Gastroesophageal sphincter (tissue), 4 donors: Measurements from ENCODE around the gene OR6X1. TPM values are rescaled to one million over a fixed set of nuclear protein-coding genes. Genes with fewer than 3 reads are reported as not detected.

Experiments
- ATAC-seq: fragments of 150-250 bp; one replicate; pipeline ENCODE4 v1.9.1; 2016; ENCODE audit warnings: mild to moderate bottlenecking, moderate library complexity
- H3K27ac ChIP-seq, 4 donors: fragments of 200-600 bp; sonication (generic) in 3 of 4; 1 replicate in 3 of 4; 2 replicates in 1 of 4; pipeline ENCODE4 v1.5.1; 2016 to 2019
- H3K27me3 ChIP-seq: fragments of 200-600 bp; sonication (generic); one replicate; pipeline ENCODE4 v1.5.1; 2019
- H3K36me3 ChIP-seq, 2 donors: fragments of 200-600 bp; sonication (generic); one replicate each; pipeline ENCODE4 v1.5.1; 2019; ENCODE audit warnings: control low read depth in 1 of 2
- H3K4me1 ChIP-seq, 3 donors: fragments of 200-600 bp; sonication (generic); 1 replicate in 2 of 3; 2 replicates in 1 of 3; pipeline ENCODE4 v1.5.1; 2016 to 2019; ENCODE audit warnings: control low read depth in 2 of 3
- H3K4me3 ChIP-seq, 2 donors: fragments of 200-600 bp; sonication (generic); one replicate each; pipeline ENCODE4 v1.5.1; 2019; ENCODE audit warnings: mild to moderate bottlenecking in 1 of 2, moderate library complexity in 1 of 2
- H3K9me3 ChIP-seq, 3 donors: fragments of 200-600 bp; sonication (generic); one replicate each; pipeline ENCODE4 v1.5.1; 2017 to 2019; ENCODE audit warnings: control low read depth in 2 of 3
- EP300 ChIP-seq: sonication (generic); formaldehyde crosslinking; IDR thresholded peaks from one replicate; pipeline ENCODE4 v1.6.1; 2017; ENCODE audit warnings: antibody characterized with exemption, mild to moderate bottlenecking
- POLR2A ChIP-seq, 2 donors: fragments of 450-650 bp; IDR thresholded peaks; one replicate each; pipeline ENCODE4 v1.6.1; 2017; ENCODE audit warnings: antibody characterized with exemption in 2 of 2, mild to moderate bottlenecking in 2 of 2, moderate library complexity in 1 of 2
- POLR2AphosphoS5 ChIP-seq: sonication (generic); formaldehyde crosslinking; IDR thresholded peaks from one replicate; pipeline ENCODE4 v1.6.1; 2017; ENCODE audit warnings: antibody characterized with exemption
- WGBS, 2 donors: methylation state at CpG; one replicate each; pipeline ENCODE4 v1.1.5; 2018; ENCODE audit warnings: low coverage in 1 of 2; 5-methylcytosine and 5-hydroxymethylcytosine counted together
- total RNA-seq, 4 donors: library from RNA; depleted of rRNA; stranded (reverse); fragments of >200 nt; gene quantifications; one replicate each; pipeline ENCODE4 v1.1.0, GENCODE V29; 2016
- TF ChIP-seq, protein P1 (sequence below), 4 experiments: fragments of 200-600 bp in 2 of 4; fragments of 450-650 bp in 2 of 4; sonication (generic) in 1 of 4; IDR thresholded peaks; one replicate each; pipeline ENCODE4 v1.5.1; 2017 to 2019; ENCODE audit warnings: antibody characterized with exemption in 4 of 4, mild to moderate bottlenecking in 2 of 4, moderate library complexity in 2 of 4

Gene OR6X1
- total RNA-seq, 4 donors from 2014 or later: not detected

DNA sequence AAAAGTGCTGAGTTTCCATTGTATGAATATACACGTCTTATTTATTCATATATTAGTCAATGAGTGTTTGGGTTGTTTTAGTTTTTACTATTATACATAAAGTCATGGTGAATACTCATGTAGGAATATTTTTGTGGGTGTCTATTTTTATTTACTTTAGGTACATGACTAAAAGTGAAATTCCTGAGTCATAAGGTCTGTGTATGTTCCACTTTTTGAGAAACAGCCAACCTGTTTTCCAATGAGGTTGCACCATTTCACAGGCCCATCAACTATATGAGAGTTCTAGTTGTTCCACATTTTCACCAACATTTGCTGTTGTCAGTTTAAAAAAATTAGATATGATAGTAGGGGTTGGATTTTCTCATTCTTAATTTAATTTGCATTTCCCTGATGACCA is 6.6 kb upstream of the OR6X1 start:
- Histone ChIP-seq H3K4me1 (no peaks in the 10 kb centered on the region), H3K27me3 (no peaks in the 10 kb centered on the region), H3K4me3 (no peak overlapping the region), H3K27ac (no peak overlapping the region), H3K36me3 (no peaks in the 10 kb centered on the region), H3K9me3 (peaks cover 0 to 22% (median 0%) of the 10 kb centered on the region in 3 donors)
- TF ChIP-seq EP300 (no peak), POLR2A (IDR thresholded peaks at IDR 0.05) (no peak), POLR2AphosphoS5 (no peak)
- TF ChIP-seq, protein P1, sequence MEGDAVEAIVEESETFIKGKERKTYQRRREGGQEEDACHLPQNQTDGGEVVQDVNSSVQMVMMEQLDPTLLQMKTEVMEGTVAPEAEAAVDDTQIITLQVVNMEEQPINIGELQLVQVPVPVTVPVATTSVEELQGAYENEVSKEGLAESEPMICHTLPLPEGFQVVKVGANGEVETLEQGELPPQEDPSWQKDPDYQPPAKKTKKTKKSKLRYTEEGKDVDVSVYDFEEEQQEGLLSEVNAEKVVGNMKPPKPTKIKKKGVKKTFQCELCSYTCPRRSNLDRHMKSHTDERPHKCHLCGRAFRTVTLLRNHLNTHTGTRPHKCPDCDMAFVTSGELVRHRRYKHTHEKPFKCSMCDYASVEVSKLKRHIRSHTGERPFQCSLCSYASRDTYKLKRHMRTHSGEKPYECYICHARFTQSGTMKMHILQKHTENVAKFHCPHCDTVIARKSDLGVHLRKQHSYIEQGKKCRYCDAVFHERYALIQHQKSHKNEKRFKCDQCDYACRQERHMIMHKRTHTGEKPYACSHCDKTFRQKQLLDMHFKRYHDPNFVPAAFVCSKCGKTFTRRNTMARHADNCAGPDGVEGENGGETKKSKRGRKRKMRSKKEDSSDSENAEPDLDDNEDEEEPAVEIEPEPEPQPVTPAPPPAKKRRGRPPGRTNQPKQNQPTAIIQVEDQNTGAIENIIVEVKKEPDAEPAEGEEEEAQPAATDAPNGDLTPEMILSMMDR (IDR thresholded peaks at IDR 0.05): no peak
- 78 to 85% methylated on average over 1 of the region's 1 CpG for WGBS, 2 donors
- no peak for ATAC-seq

DNA sequence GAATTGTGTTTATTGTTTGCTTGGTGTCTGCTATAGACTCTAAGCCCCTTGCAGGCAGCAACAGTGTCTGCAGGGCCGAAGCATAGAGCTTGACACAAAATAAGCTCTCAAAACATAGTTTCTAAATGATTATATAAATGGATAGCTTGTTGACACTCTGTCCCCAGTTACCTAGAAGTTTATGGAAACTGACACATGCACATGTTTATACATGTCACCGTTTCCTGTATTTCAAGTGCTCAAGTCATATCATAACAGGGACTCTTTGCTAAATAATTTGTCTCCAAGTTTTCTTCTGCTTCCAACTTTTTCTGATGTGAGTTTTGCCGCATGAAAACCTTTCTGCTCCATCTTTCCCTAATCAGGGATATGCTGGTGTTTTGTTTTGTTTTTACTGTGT is 3.7 kb upstream of the OR6X1 start:
- no peak for ATAC-seq
- Histone ChIP-seq H3K4me1 (no peaks in the 10 kb centered on the region), H3K9me3 (peaks cover 0 to 17% (median 0%) of the 10 kb centered on the region in 3 donors), H3K27me3 (no peaks in the 10 kb centered on the region), H3K36me3 (no peaks in the 10 kb centered on the region), H3K27ac (no peak overlapping the region), H3K4me3 (no peak overlapping the region)
- TF ChIP-seq POLR2AphosphoS5 (no peak), EP300 (no peak), POLR2A (IDR thresholded peaks at IDR 0.05) (no peak)
- TF ChIP-seq, protein P1 (IDR thresholded peaks at IDR 0.05): no peak
- 52 to 63% methylated on average over 3 of the region's 3 CpGs for WGBS, 2 donors

DNA sequence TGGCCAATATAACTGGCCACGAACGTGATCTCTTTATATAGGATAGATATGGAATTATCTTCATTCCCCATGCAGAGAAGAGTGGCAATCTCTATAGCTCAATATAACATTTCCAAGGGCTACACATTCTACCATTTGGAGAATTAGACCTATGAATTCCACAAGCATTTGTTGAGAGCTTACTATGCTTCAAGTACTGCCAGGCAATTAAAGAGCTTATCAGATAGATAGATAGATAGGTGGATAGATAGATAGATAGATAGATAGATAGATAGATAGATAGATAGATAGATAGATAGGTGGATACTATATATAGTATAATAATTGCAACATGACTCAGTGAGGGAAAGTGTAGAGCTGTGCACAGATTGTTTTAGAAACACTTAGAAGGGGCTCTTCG is 1.5 kb upstream of the OR6X1 start:
- no peak overlapping the region for H3K27ac ChIP-seq
- no peaks in the 10 kb centered on the region for H3K36me3 ChIP-seq
- H3K4me3 ChIP-seq: no peak overlapping the region
- no peak for ATAC-seq
- H3K27me3 ChIP-seq: peaks cover 6% of the 10 kb centered on the region
- TF ChIP-seq POLR2AphosphoS5 (no peak), POLR2A (IDR thresholded peaks at IDR 0.05) (no peak), EP300 (no peak)
- TF ChIP-seq, protein P1 (IDR thresholded peaks at IDR 0.05): no peak
- H3K4me1 ChIP-seq: no peaks in the 10 kb centered on the region
- H3K9me3 ChIP-seq: no peaks in the 10 kb centered on the region
- WGBS, 2 donors: 91% methylated on average over 3 of the region's 3 CpGs; no CpG with 5 or more reads in 1 of the 2 donors

DNA sequence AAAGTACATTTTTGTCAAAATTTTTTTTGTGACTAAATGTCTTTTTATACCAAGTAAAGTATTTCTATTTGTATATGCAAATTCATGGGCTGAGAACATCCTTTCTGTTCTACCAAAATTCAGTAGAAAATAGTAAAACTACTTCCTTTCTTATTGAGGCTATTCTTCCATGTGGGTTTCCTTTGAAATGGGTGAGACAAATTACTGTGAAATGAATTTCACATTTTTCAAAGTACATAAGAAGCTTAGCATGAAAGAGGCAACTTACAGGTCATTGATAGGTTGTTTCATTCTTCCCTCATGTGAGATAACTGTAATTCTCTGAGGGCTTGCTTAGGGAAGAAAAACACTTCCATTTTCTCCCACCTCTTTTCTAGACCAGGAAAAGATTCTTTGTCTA is 1.0 kb upstream of the OR6X1 start:
- TF ChIP-seq POLR2AphosphoS5 (no peak), EP300 (no peak), POLR2A (IDR thresholded peaks at IDR 0.05) (no peak)
- TF ChIP-seq, protein P1 (IDR thresholded peaks at IDR 0.05): no peak
- Histone ChIP-seq H3K4me3 (no peak overlapping the region), H3K9me3 (no peaks in the 10 kb centered on the region), H3K27me3 (peaks cover 6% of the 10 kb centered on the region), H3K4me1 (no peaks in the 10 kb centered on the region), H3K36me3 (no peaks in the 10 kb centered on the region), H3K27ac (no peak overlapping the region)
- no peak for ATAC-seq

DNA sequence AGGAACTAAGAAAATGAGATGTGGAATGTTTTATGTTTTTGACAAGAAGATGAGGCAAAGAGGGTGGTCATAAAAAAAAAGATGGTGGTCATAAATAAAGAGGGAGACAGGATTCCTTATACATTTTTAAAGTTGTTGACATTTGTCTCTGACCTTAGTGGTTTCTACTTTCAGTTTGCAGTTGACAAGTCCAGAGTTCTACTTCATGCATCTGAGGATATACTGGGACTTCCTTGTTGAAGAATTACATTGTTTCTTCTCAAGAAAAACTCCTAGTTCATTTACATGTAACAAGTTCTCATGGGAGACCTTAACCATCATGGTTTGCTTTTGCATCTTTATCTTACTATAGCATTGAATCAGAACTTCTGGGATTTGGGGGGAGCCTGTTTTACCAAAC is 1.2 kb downstream of the OR6X1 start:
- ATAC-seq: no peak
- Histone ChIP-seq H3K4me1 (no peaks in the 10 kb centered on the region), H3K27me3 (peaks cover 6% of the 10 kb centered on the region), H3K27ac (no peak overlapping the region), H3K4me3 (no peak overlapping the region), H3K36me3 (no peaks in the 10 kb centered on the region), H3K9me3 (no peaks in the 10 kb centered on the region)
- no peak for TF ChIP-seq EP300
- TF ChIP-seq, protein P1 (IDR thresholded peaks at IDR 0.05): no peak
- no peak for TF ChIP-seq POLR2AphosphoS5
- no peak for TF ChIP-seq POLR2A (IDR thresholded peaks at IDR 0.05)
